ENCODE measurements around the gene AVPR2. TPM values are rescaled to one million over a fixed set of nuclear protein-coding genes. Genes with fewer than 3 reads are reported as not detected.

Gene AVPR2
- total and polyA plus RNA-seq, 4 donors, result 0.05 TPM; not detected in 3

DNA sequence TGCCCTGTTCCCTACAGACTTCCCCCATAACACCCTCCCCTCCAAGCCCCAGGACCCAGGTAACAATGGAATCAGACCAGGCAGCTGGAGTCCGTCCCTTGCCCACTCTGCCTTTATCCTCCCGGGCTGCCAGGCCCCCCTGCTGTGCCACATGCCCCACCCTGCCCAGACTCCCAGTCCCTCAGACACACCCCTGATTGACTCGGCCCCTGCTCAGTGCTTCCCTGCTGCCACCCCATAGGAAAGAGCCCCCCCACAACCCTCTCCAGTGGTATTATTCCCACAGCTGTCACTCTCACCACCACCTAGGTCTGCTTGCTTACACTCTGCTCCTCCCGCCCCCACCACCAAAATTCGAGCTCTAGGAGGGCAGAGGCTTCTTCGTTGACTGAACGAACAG is 35.1 kb downstream of the AVPR2 start:
- no peaks in the 10 kb centered on the region for H3K36me3 ChIP-seq (ENCODE audit: control insufficient read depth in 4 of 4, insufficient read depth in 3 of 4, low read depth in 1 of 4, low read length in 3 of 4)
- H3K4me3 ChIP-seq (ENCODE audit: low read depth in 1 of 3, low read length in 3 of 3), result no peak overlapping the region
- no peaks in the 10 kb centered on the region for H3K27me3 ChIP-seq (ENCODE audit: control insufficient read depth in 4 of 4, insufficient read depth in 4 of 4, low read length in 3 of 4)
- no peak for DNase-seq (ENCODE audit: low spot score)
- TF ChIP-seq, protein P1, sequence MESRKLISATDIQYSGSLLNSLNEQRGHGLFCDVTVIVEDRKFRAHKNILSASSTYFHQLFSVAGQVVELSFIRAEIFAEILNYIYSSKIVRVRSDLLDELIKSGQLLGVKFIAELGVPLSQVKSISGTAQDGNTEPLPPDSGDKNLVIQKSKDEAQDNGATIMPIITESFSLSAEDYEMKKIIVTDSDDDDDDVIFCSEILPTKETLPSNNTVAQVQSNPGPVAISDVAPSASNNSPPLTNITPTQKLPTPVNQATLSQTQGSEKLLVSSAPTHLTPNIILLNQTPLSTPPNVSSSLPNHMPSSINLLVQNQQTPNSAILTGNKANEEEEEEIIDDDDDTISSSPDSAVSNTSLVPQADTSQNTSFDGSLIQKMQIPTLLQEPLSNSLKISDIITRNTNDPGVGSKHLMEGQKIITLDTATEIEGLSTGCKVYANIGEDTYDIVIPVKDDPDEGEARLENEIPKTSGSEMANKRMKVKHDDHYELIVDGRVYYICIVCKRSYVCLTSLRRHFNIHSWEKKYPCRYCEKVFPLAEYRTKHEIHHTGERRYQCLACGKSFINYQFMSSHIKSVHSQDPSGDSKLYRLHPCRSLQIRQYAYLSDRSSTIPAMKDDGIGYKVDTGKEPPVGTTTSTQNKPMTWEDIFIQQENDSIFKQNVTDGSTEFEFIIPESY (IDR thresholded peaks at IDR 0.05), result no peak
- H3K9ac ChIP-seq (ENCODE audit: low read depth in 1 of 2, low read length in 2 of 2), result no peak overlapping the region
- H3K27ac ChIP-seq (ENCODE audit: low read depth in 1 of 2, low read length in 2 of 2), result no peak overlapping the region
- H3K9me3 ChIP-seq (ENCODE audit: control insufficient read depth in 4 of 4, low read length in 3 of 4), result no peaks in the 10 kb centered on the region
- 73% methylated on average over 7 of the region's 7 CpGs for WGBS
- H3K4me1 ChIP-seq (ENCODE audit: control insufficient read depth in 4 of 4, insufficient read depth in 4 of 4, low read length in 3 of 4), result peaks cover 0 to 7% (median 2%) of the 10 kb centered on the region in 4 donors

DNA sequence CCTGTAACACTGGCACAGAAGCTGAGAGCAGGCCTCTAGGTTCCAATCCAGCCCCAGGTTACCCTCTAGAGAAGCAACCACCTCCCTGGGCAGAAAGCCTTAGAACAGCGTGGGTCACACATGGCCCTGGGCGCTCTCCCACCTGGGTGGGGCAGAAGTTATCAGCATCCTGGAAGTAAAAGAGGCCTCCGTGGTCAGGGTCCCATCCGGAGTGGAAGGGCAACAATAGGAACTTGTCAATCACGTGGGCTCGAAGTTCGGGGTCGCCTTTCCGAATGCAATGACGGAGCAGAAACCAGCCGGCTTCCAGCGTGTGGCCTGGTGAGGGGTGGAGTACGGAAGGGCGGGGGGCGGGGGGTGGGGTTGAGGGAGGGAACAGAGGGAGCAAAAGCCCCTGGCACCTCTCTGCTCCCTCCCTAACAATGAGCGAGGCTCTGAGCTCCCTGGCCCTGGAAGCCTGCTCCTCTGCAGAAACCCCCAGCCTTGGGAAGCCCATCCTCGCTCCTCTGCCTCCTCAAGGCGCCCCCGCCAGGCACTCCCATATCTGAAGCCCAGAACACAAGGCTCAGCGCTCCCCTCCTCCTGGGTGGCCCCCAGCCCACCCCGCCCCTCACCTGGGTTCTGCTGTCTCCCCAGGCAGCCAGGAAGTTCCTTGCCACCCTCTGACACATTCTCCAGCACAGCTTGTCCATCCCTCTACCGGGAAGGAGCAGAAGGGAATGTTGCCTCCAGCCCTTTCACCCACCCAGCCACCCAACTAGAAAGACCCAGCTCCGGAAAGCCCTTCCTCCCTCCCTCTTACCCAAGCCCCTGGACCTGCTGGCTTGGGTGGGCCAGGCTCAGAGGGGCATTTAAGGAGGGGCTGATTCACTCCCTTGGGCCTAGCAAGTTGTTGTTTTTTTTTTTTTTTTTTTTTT is 37.1 kb downstream of the AVPR2 start:
- no peak for TF ChIP-seq FOXA2 (IDR thresholded peaks at IDR 0.05)
- TF ChIP-seq, protein P2, sequence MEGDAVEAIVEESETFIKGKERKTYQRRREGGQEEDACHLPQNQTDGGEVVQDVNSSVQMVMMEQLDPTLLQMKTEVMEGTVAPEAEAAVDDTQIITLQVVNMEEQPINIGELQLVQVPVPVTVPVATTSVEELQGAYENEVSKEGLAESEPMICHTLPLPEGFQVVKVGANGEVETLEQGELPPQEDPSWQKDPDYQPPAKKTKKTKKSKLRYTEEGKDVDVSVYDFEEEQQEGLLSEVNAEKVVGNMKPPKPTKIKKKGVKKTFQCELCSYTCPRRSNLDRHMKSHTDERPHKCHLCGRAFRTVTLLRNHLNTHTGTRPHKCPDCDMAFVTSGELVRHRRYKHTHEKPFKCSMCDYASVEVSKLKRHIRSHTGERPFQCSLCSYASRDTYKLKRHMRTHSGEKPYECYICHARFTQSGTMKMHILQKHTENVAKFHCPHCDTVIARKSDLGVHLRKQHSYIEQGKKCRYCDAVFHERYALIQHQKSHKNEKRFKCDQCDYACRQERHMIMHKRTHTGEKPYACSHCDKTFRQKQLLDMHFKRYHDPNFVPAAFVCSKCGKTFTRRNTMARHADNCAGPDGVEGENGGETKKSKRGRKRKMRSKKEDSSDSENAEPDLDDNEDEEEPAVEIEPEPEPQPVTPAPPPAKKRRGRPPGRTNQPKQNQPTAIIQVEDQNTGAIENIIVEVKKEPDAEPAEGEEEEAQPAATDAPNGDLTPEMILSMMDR (IDR thresholded peaks at IDR 0.05; ENCODE audit: low read depth, low read length, missing input control), result no peak
- TF ChIP-seq EGR1 (IDR thresholded peaks at IDR 0.05; ENCODE audit: low read depth in 2 of 2), result no peak
- TF ChIP-seq, protein P1 (IDR thresholded peaks at IDR 0.05), result no peak
- no peak for TF ChIP-seq FOXA1 (IDR thresholded peaks at IDR 0.05)
- TF ChIP-seq, protein P3, sequence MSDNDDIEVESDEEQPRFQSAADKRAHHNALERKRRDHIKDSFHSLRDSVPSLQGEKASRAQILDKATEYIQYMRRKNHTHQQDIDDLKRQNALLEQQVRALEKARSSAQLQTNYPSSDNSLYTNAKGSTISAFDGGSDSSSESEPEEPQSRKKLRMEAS (IDR thresholded peaks at IDR 0.05), result no peak
- no peak for TF ChIP-seq GABPA (IDR thresholded peaks at IDR 0.05 in 1 of 2, conservative IDR thresholded peaks at IDR 0.05 in 1 of 2)
- no peak for TF ChIP-seq HNF4G (IDR thresholded peaks at IDR 0.05)
- TF ChIP-seq, protein P4, sequence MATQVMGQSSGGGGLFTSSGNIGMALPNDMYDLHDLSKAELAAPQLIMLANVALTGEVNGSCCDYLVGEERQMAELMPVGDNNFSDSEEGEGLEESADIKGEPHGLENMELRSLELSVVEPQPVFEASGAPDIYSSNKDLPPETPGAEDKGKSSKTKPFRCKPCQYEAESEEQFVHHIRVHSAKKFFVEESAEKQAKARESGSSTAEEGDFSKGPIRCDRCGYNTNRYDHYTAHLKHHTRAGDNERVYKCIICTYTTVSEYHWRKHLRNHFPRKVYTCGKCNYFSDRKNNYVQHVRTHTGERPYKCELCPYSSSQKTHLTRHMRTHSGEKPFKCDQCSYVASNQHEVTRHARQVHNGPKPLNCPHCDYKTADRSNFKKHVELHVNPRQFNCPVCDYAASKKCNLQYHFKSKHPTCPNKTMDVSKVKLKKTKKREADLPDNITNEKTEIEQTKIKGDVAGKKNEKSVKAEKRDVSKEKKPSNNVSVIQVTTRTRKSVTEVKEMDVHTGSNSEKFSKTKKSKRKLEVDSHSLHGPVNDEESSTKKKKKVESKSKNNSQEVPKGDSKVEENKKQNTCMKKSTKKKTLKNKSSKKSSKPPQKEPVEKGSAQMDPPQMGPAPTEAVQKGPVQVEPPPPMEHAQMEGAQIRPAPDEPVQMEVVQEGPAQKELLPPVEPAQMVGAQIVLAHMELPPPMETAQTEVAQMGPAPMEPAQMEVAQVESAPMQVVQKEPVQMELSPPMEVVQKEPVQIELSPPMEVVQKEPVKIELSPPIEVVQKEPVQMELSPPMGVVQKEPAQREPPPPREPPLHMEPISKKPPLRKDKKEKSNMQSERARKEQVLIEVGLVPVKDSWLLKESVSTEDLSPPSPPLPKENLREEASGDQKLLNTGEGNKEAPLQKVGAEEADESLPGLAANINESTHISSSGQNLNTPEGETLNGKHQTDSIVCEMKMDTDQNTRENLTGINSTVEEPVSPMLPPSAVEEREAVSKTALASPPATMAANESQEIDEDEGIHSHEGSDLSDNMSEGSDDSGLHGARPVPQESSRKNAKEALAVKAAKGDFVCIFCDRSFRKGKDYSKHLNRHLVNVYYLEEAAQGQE (IDR thresholded peaks at IDR 0.05), result no peak
- no peak for TF ChIP-seq TAF1 (conservative IDR thresholded peaks at IDR 0.05)
- no peak for TF ChIP-seq YY1 (IDR thresholded peaks at IDR 0.05)
- TF ChIP-seq RAD21 (IDR thresholded peaks at IDR 0.05), result no peak
- no peak for TF ChIP-seq RXRA (IDR thresholded peaks at IDR 0.05)
- TF ChIP-seq, protein P5, sequence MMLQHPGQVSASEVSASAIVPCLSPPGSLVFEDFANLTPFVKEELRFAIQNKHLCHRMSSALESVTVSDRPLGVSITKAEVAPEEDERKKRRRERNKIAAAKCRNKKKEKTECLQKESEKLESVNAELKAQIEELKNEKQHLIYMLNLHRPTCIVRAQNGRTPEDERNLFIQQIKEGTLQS (IDR thresholded peaks at IDR 0.05), result no peak
- Histone ChIP-seq H3K9me3 (ENCODE audit: control insufficient read depth in 4 of 4, low read length in 3 of 4) (no peaks in the 10 kb centered on the region), H3K9ac (ENCODE audit: low read depth in 1 of 2, low read length in 2 of 2) (no peak overlapping the region), H3K36me3 (ENCODE audit: control insufficient read depth in 4 of 4, insufficient read depth in 3 of 4, low read depth in 1 of 4, low read length in 3 of 4) (no peaks in the 10 kb centered on the region), H3K4me1 (ENCODE audit: control insufficient read depth in 4 of 4, insufficient read depth in 4 of 4, low read length in 3 of 4) (peaks cover 0 to 2% (median 0%) of the 10 kb centered on the region in 4 donors), H3K4me3 (ENCODE audit: low read depth in 1 of 3, low read length in 3 of 3) (no peak overlapping the region), H3K27me3 (ENCODE audit: control insufficient read depth in 4 of 4, insufficient read depth in 4 of 4, low read length in 3 of 4) (no peaks in the 10 kb centered on the region), H3K27ac (ENCODE audit: low read depth in 1 of 2, low read length in 2 of 2) (no peak overlapping the region)
- DNase-seq (ENCODE audit: low spot score), result no peak
- 64% methylated on average over 23 of the region's 23 CpGs for WGBS
